Measurements from ENCODE around the gene PDE3B.
"Not testable (repeated sequence)": the region's sequence is repeated elsewhere in the genome, so short reads cannot be mapped to it uniquely, and the experiment has no call there.

PDE3B gene

GRCh38 chr11:14784230-14784629 is 140.6 kb downstream of the PDE3B start:
- H3K27ac ChIP-seq = no peak overlapping the region

GRCh38 chr11:14789879-14790484 is 146.4 kb downstream of the PDE3B start:
- no peak overlapping the region for H3K27ac ChIP-seq
- DNase-seq (ENCODE audit: low read depth, low spot score) = no peak

More at GRCh38 chr11:14784230-14784629, 140.6 kb downstream of the PDE3B start:
- no peak for DNase-seq (ENCODE audit: low read depth, low spot score)

GRCh38 chr11:14793546-14793945 is 149.9 kb downstream of the PDE3B start:
- no peak overlapping the region for H3K27ac ChIP-seq
- no peak for DNase-seq (ENCODE audit: low read depth, low spot score)

- not testable (repeated sequence) for H3K27ac ChIP-seq; DNase-seq (ENCODE audit: low read depth, low spot score)
Measured at GRCh38 chr11:14796028-14796427, 152.4 kb downstream of the PDE3B start.

- H3K27ac ChIP-seq = no peak overlapping the region
- no peak for DNase-seq (ENCODE audit: low read depth, low spot score)
Measured at GRCh38 chr11:14803846-14804245, 160.2 kb downstream of the PDE3B start.

GRCh38 chr11:14809466-14809865 is 165.9 kb downstream of the PDE3B start:
- no peak overlapping the region for H3K27ac ChIP-seq
- no peak for DNase-seq (ENCODE audit: low read depth, low spot score)

- H3K27ac ChIP-seq = no peak overlapping the region
- DNase-seq (ENCODE audit: low read depth, low spot score) = no peak
Measured at GRCh38 chr11:14812757-14813156, 169.2 kb downstream of the PDE3B start.

- H3K27ac ChIP-seq = no peak overlapping the region
- no peak for DNase-seq (ENCODE audit: low read depth, low spot score)
Measured at GRCh38 chr11:14813516-14813915, 169.9 kb downstream of the PDE3B start.

- no peak overlapping the region for H3K27ac ChIP-seq
- no peak for DNase-seq (ENCODE audit: low read depth, low spot score)
Measured at GRCh38 chr11:14818779-14819178, 175.2 kb downstream of the PDE3B start.

- no peak for DNase-seq (ENCODE audit: low read depth, low spot score)
- H3K27ac ChIP-seq = no peak overlapping the region
Measured at GRCh38 chr11:14819596-14819995, 176.0 kb downstream of the PDE3B start.

GRCh38 chr11:14821031-14821430 is 177.4 kb downstream of the PDE3B start:
- DNase-seq (ENCODE audit: low read depth, low spot score) = no peak
- H3K27ac ChIP-seq = no peak overlapping the region

- no peak for DNase-seq (ENCODE audit: low read depth, low spot score)
- H3K27ac ChIP-seq = no peak overlapping the region
Measured at GRCh38 chr11:14826600-14826999, 183.0 kb downstream of the PDE3B start.

- H3K27ac ChIP-seq = no peak overlapping the region
- no peak for DNase-seq (ENCODE audit: low read depth, low spot score)
Measured at GRCh38 chr11:14835496-14836492, 192.2 kb downstream of the PDE3B start.

- H3K27ac ChIP-seq = no peak overlapping the region
- DNase-seq (ENCODE audit: low read depth, low spot score) = no peak
Measured at GRCh38 chr11:14842002-14842401, 198.4 kb downstream of the PDE3B start.

GRCh38 chr11:14852571-14853177 is 209.1 kb downstream of the PDE3B start:
- peak overlapping the region; percentile 25 for H3K27ac ChIP-seq
- DNase-seq (ENCODE audit: low read depth, low spot score) = no peak

GRCh38 chr11:14854057-14854456 is 210.5 kb downstream of the PDE3B start:
- DNase-seq (ENCODE audit: low read depth, low spot score) = peak; percentile 22
- H3K27ac ChIP-seq = peak overlapping the region; percentile 12

GRCh38 chr11:14855890-14856289 is 212.3 kb downstream of the PDE3B start:
- H3K27ac ChIP-seq = no peak overlapping the region
- no peak for DNase-seq (ENCODE audit: low read depth, low spot score)

- H3K27ac ChIP-seq = no peak overlapping the region
Measured at GRCh38 chr11:14857621-14858020, 214.0 kb downstream of the PDE3B start.

GRCh38 chr11:14858404-14858803 is 214.8 kb downstream of the PDE3B start:
- H3K27ac ChIP-seq = no peak overlapping the region
- DNase-seq (ENCODE audit: low read depth, low spot score) = no peak

More at GRCh38 chr11:14857621-14858020, 214.0 kb downstream of the PDE3B start:
- DNase-seq (ENCODE audit: low read depth, low spot score) = no peak

- H3K27ac ChIP-seq = no peak overlapping the region
- DNase-seq (ENCODE audit: low read depth, low spot score) = no peak
Measured at GRCh38 chr11:14860511-14860910, 216.9 kb downstream of the PDE3B start.

- DNase-seq (ENCODE audit: low read depth, low spot score) = no peak
- no peak overlapping the region for H3K27ac ChIP-seq
Measured at GRCh38 chr11:14861680-14862079, 218.1 kb downstream of the PDE3B start.

All from epithelial cell of prostate (primary cell).